ENCODE data around the gene COL15A1.

DNA sequence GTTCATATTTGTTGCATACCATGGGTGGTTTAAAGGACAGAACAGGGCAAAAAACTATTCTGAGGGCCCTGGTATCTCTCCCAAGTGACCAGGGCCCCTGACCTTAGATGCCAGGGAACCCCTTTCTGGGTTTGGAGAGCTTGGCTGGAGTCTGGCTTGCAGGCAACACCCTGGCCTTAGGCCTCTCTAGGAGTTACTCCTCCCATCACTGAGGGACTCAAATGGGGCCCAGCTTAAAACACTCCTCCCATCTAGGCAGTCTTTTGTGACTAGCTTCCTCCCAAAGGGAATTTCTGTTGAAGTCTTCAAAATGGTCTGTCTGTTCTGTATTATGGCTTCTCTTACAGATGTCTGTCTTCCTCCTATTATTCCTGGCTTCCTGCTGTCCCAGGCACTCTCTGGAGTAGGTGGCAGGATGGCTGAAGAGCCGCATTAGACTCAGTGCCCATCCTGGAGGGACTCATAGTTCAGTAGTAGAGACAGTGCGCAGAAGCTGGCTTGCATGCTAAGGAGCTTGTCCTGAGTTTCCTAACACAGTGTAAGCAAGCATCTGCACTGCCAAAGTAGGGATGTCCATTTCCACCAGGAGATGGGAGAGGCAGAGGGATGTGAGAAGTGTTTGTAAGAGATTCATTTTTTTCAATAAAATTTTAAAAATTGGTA, 10.0 kb downstream of the COL15A1 start:
- TF ChIP-seq, protein P1, sequence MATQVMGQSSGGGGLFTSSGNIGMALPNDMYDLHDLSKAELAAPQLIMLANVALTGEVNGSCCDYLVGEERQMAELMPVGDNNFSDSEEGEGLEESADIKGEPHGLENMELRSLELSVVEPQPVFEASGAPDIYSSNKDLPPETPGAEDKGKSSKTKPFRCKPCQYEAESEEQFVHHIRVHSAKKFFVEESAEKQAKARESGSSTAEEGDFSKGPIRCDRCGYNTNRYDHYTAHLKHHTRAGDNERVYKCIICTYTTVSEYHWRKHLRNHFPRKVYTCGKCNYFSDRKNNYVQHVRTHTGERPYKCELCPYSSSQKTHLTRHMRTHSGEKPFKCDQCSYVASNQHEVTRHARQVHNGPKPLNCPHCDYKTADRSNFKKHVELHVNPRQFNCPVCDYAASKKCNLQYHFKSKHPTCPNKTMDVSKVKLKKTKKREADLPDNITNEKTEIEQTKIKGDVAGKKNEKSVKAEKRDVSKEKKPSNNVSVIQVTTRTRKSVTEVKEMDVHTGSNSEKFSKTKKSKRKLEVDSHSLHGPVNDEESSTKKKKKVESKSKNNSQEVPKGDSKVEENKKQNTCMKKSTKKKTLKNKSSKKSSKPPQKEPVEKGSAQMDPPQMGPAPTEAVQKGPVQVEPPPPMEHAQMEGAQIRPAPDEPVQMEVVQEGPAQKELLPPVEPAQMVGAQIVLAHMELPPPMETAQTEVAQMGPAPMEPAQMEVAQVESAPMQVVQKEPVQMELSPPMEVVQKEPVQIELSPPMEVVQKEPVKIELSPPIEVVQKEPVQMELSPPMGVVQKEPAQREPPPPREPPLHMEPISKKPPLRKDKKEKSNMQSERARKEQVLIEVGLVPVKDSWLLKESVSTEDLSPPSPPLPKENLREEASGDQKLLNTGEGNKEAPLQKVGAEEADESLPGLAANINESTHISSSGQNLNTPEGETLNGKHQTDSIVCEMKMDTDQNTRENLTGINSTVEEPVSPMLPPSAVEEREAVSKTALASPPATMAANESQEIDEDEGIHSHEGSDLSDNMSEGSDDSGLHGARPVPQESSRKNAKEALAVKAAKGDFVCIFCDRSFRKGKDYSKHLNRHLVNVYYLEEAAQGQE (IDR thresholded peaks at IDR 0.05; ENCODE audit: insufficient replicate concordance, low read depth) = no peak
- TF ChIP-seq, protein P2, sequence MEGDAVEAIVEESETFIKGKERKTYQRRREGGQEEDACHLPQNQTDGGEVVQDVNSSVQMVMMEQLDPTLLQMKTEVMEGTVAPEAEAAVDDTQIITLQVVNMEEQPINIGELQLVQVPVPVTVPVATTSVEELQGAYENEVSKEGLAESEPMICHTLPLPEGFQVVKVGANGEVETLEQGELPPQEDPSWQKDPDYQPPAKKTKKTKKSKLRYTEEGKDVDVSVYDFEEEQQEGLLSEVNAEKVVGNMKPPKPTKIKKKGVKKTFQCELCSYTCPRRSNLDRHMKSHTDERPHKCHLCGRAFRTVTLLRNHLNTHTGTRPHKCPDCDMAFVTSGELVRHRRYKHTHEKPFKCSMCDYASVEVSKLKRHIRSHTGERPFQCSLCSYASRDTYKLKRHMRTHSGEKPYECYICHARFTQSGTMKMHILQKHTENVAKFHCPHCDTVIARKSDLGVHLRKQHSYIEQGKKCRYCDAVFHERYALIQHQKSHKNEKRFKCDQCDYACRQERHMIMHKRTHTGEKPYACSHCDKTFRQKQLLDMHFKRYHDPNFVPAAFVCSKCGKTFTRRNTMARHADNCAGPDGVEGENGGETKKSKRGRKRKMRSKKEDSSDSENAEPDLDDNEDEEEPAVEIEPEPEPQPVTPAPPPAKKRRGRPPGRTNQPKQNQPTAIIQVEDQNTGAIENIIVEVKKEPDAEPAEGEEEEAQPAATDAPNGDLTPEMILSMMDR (IDR thresholded peaks at IDR 0.05; ENCODE audit: insufficient read depth, low read length) = no peak
- TF ChIP-seq POLR2AphosphoS5 (IDR thresholded peaks at IDR 0.05; ENCODE audit: low read depth) = no peak
- TF ChIP-seq GABPA (IDR thresholded peaks at IDR 0.05; ENCODE audit: low read depth) = no peak
- TF ChIP-seq SPI1 (IDR thresholded peaks at IDR 0.05; ENCODE audit: borderline replicate concordance, low read depth) = no peak
